H1 (cell line): Measurements from ENCODE around the gene EEF1G.

Experiments used
- CTCF ChIP-seq, 3 experiments: IDR thresholded peaks; 1 replicate in 2 of 3; 2 replicates in 1 of 3; pipeline versions ENCODE4 v1.5.1 to v1.6.1; 2011; ENCODE audit warnings: low read length in 3 of 3, mild to moderate bottlenecking in 3 of 3, inconsistent platforms in 2 of 3, low read depth in 1 of 3, moderate library complexity in 1 of 3; ENCODE audit not compliant: insufficient read depth in 1 of 3; ENCODE audit errors: control extremely low read depth in 1 of 3
- EP300 ChIP-seq, 2 experiments: IDR thresholded peaks; 1 replicate in 1 of 2; 2 replicates in 1 of 2; pipeline ENCODE4 v1.6.1; 2011 to 2012; ENCODE audit warnings: low read depth in 2 of 2, low read length in 2 of 2, mild to moderate bottlenecking in 2 of 2, borderline replicate concordance in 1 of 2, inconsistent platforms in 1 of 2, moderate library complexity in 1 of 2

GRCh38 chr11:62615521-62615920 is 41.8 kb upstream of the EEF1G start:
- no peak for TF ChIP-seq EP300 (IDR thresholded peaks at IDR 0.05; ENCODE audit: borderline replicate concordance in 1 of 2, low read depth in 2 of 2, low read length in 2 of 2)
- TF ChIP-seq CTCF (IDR thresholded peaks at IDR 0.05; ENCODE audit: control extremely low read depth in 1 of 3, insufficient read depth in 1 of 3, low read depth in 1 of 3, low read length in 3 of 3), result no peak
